ENCODE data around the gene RCOR1.
"Not testable (repeated sequence)": the region's sequence is repeated elsewhere in the genome, so short reads cannot be mapped to it uniquely, and the experiment has no call there.

RCOR1 gene

DNA sequence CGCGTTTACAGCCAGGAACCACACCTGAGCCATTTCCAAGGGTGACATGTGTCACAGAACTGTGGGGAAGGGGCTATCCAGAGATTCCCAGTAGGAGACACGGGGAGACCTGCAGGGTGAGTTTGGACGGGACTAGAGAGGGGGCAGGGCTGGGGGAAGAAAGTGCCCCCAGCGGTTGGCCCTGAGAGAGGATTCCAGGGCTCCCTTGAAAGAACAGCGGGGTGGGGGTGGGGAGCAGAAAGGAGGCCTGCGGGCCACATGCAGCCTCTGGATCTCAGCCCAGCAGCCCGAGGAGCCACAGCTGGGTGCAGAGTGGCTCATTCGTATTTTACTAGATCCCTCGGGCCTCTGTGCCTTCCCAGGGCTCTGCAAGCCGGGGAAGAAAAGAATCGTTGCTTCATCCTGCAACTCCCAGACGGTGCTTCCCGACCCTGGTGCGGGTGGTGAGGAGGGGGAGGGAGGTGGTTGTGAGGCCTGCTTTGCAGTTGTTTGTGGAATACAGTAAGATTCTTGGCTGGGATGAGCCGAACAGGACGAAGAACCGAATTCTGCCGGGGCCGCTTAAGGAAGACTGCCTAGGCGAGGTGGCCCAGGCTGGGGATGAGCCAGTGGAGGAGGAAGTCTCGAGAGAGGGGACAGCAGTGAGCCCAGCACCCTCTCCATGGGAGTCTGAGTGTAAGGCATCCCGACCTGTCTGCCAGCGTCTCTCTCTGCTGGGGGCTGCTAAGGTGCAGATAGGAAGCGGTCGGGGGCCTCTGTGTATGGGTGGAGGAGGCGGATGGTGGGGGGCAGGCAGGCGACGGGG, 46.8 kb upstream of the RCOR1 start:
- H3K79me2 ChIP-seq (ENCODE audit: low read length) = no peaks in the 10 kb centered on the region
- no peak overlapping the region for H3K4me3 ChIP-seq (ENCODE audit: low read length)
- no peak overlapping the region for H2AFZ ChIP-seq (ENCODE audit: low read depth, low read length)
- H3K27me3 ChIP-seq (ENCODE audit: low read depth, low read length) = peaks cover 27% of the 10 kb centered on the region
- H3K4me1 ChIP-seq (ENCODE audit: low read length) = peaks cover 4% of the 10 kb centered on the region
- no peaks in the 10 kb centered on the region for H3K9me3 ChIP-seq (ENCODE audit: insufficient read depth, low read length)
- no peak overlapping the region for H3K27ac ChIP-seq (ENCODE audit: low read length)
- H4K20me1 ChIP-seq (ENCODE audit: insufficient read depth, low read length) = no peaks in the 10 kb centered on the region
- H3K9ac ChIP-seq (ENCODE audit: low read length) = no peak overlapping the region
- no peak for TF ChIP-seq EZH2phosphoT487 (IDR thresholded peaks at IDR 0.05; ENCODE audit: low read depth)
- TF ChIP-seq, protein P1, sequence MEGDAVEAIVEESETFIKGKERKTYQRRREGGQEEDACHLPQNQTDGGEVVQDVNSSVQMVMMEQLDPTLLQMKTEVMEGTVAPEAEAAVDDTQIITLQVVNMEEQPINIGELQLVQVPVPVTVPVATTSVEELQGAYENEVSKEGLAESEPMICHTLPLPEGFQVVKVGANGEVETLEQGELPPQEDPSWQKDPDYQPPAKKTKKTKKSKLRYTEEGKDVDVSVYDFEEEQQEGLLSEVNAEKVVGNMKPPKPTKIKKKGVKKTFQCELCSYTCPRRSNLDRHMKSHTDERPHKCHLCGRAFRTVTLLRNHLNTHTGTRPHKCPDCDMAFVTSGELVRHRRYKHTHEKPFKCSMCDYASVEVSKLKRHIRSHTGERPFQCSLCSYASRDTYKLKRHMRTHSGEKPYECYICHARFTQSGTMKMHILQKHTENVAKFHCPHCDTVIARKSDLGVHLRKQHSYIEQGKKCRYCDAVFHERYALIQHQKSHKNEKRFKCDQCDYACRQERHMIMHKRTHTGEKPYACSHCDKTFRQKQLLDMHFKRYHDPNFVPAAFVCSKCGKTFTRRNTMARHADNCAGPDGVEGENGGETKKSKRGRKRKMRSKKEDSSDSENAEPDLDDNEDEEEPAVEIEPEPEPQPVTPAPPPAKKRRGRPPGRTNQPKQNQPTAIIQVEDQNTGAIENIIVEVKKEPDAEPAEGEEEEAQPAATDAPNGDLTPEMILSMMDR (IDR thresholded peaks at IDR 0.05; ENCODE audit: low read depth, low read length) = no peak
- no peak overlapping the region for H3K4me2 ChIP-seq (ENCODE audit: low read length)
- no peaks in the 10 kb centered on the region for H3K36me3 ChIP-seq (replicated peaks; ENCODE audit: low read depth, low read length)

DNA sequence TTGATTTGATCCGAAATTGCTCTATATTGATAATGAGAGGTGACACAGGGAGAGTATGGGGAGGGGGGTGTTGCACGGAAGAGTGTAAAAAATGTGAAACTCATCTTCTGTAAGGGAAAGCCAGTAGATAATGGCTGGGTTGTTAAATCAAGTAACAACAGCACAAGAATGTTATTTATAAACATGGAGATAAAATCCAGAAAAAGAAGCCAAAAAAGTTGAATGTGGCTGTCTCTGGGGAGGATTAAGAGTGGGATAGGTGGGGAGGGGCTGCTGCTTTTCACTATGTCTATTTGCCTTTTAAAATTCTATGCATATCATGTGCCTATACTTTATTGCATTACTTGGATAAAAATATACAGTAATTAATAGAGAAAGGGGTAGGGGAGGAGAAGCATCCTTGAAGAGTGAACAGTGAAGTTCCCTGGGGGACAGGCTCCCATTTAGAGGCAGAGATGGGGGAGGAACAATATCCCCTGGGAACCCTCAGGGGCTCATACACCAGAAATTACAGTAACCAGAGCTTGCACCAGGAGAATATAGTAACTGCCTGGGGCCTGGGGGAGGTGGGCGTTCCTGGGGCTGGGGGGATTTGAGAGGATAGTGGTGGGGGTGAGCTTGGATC, 43.7 kb upstream of the RCOR1 start:
- H3K4me2 ChIP-seq (ENCODE audit: low read length) = no peak overlapping the region
- H4K20me1 ChIP-seq (ENCODE audit: insufficient read depth, low read length) = no peaks in the 10 kb centered on the region
- H3K4me1 ChIP-seq (ENCODE audit: low read length) = no peaks in the 10 kb centered on the region
- no peaks in the 10 kb centered on the region for H3K9me3 ChIP-seq (ENCODE audit: insufficient read depth, low read length)
- no peaks in the 10 kb centered on the region for H3K79me2 ChIP-seq (ENCODE audit: low read length)
- H2AFZ ChIP-seq (ENCODE audit: low read depth, low read length) = no peak overlapping the region
- H3K27ac ChIP-seq (ENCODE audit: low read length) = no peak overlapping the region
- no peaks in the 10 kb centered on the region for H3K36me3 ChIP-seq (replicated peaks; ENCODE audit: low read depth, low read length)
- no peak for TF ChIP-seq EZH2phosphoT487 (IDR thresholded peaks at IDR 0.05; ENCODE audit: low read depth)
- TF ChIP-seq, protein P1 (IDR thresholded peaks at IDR 0.05; ENCODE audit: low read depth, low read length) = no peak
- H3K9ac ChIP-seq (ENCODE audit: low read length) = no peak overlapping the region
- H3K4me3 ChIP-seq (ENCODE audit: low read length) = no peak overlapping the region
- peaks cover 19% of the 10 kb centered on the region; the same call in 1 of the 2 replicates for H3K27me3 ChIP-seq (ENCODE audit: low read depth, low read length)

DNA sequence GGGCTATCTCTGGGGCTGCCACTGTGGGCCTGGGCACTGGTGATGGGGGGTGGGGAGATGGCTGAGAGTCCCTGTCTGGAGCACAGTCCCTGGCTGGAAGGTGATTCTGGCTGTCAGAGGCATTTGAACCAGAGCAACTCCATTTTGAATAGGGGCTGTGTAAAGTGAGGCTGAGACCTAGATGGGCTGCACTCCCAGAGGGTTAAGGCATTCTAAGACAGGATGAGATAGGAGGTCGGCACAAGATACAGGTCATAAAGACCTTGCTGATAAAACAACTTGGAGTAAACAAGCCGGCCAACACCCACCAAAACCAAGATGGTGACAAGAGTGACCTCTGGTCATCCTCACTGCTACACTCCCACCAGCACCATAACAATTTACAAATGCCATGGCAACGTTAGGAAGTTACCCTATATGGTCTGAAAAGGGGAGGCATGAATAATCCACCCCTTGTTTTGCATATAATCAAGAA, 41.5 kb upstream of the RCOR1 start:
- not testable (repeated sequence) for H3K27ac ChIP-seq (ENCODE audit: low read length); H2AFZ ChIP-seq (ENCODE audit: low read depth, low read length)

DNA sequence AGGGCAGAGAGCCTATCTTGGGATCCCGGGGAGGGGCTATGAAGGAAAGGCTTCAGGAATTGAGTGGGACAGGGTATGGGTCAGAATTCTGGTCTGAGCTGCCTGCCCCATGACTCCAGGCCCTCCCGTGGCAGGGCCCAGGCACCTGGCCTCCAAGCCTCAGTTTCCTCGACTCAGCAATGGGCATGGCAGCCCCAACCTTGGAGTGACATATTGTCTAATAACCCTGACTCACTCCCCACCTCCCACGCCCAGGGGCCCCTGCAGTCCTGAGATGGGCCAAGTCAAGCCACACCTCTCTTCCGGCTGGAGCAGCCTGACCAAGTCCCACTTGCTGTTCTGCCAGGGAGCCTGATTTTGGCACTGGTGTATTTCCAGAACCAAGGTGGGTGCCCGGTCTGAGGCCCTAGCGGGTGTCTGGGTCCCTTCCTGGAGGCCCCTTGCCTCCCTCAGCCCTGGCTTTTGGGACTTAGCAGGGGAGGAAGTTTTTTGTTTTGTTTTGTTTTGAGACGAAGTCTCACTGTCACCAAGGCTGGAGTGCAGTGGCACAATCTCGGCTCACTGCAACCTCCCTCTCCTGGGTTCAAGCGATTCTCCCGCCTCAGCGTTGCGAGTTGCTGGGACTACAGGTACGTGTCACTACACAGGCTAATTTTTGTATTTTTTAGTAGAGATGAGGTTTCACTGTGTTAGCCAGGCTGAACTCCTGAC, 40.3 kb upstream of the RCOR1 start:
- no peak overlapping the region for H3K4me2 ChIP-seq (ENCODE audit: low read length)
- no peaks in the 10 kb centered on the region for H3K79me2 ChIP-seq (ENCODE audit: low read length)
- H3K9me3 ChIP-seq (ENCODE audit: insufficient read depth, low read length) = no peaks in the 10 kb centered on the region
- no peak overlapping the region for H3K4me3 ChIP-seq (ENCODE audit: low read length)
- no peak overlapping the region for H2AFZ ChIP-seq (ENCODE audit: low read depth, low read length)
- H3K36me3 ChIP-seq (replicated peaks; ENCODE audit: low read depth, low read length) = no peaks in the 10 kb centered on the region
- peaks cover 9% of the 10 kb centered on the region; the same call in 1 of the 2 replicates for H3K27me3 ChIP-seq (ENCODE audit: low read depth, low read length)
- no peak overlapping the region for H3K27ac ChIP-seq (ENCODE audit: low read length)
- no peak for TF ChIP-seq EZH2phosphoT487 (IDR thresholded peaks at IDR 0.05; ENCODE audit: low read depth)
- TF ChIP-seq, protein P1 (IDR thresholded peaks at IDR 0.05; ENCODE audit: low read depth, low read length) = no peak
- no peak overlapping the region for H3K9ac ChIP-seq (ENCODE audit: low read length)
- no peaks in the 10 kb centered on the region for H3K4me1 ChIP-seq (ENCODE audit: low read length)
- no peaks in the 10 kb centered on the region for H4K20me1 ChIP-seq (ENCODE audit: insufficient read depth, low read length)

More for the DNA sequence above, 41.5 kb upstream of the RCOR1 start:
- not testable (repeated sequence) for H3K4me3 ChIP-seq (ENCODE audit: low read length); H3K27me3 ChIP-seq (ENCODE audit: low read depth, low read length); H4K20me1 ChIP-seq (ENCODE audit: insufficient read depth, low read length); H3K9ac ChIP-seq (ENCODE audit: low read length); H3K9me3 ChIP-seq (ENCODE audit: insufficient read depth, low read length); H3K79me2 ChIP-seq (ENCODE audit: low read length); H3K4me1 ChIP-seq (ENCODE audit: low read length); H3K36me3 ChIP-seq (replicated peaks; ENCODE audit: low read depth, low read length); H3K4me2 ChIP-seq (ENCODE audit: low read length)

Data from OCI-LY3 (cell line).